ENCODE results near the gene SND1.

SND1 gene

GRCh38 chr7:128006550-128007302 is 354.7 kb downstream of the SND1 start:
- no peak for FAIRE-seq

- FAIRE-seq, result no peak
These were observed 355.3 kb downstream of the SND1 start for GRCh38 chr7:128007303-128007680.

GRCh38 chr7:128008141-128008540 is 356.1 kb downstream of the SND1 start:
- no peak for FAIRE-seq

- FAIRE-seq, result no peak
These were observed 356.8 kb downstream of the SND1 start for GRCh38 chr7:128008744-128009143.

GRCh38 chr7:128010391-128011127 is 358.6 kb downstream of the SND1 start:
- no peak for FAIRE-seq

GRCh38 chr7:128011131-128011661 is 359.2 kb downstream of the SND1 start:
- no peak for FAIRE-seq

- no peak for FAIRE-seq
These were observed 362.8 kb downstream of the SND1 start for GRCh38 chr7:128014811-128015210.

- FAIRE-seq, result no peak
These were observed 365.5 kb downstream of the SND1 start for GRCh38 chr7:128017460-128017859.

- FAIRE-seq, result no peak
These were observed 366.2 kb downstream of the SND1 start for GRCh38 chr7:128017862-128018845.

- no peak for FAIRE-seq
These were observed 367.3 kb downstream of the SND1 start for GRCh38 chr7:128019288-128019687.

- FAIRE-seq, result no peak
These were observed 368.2 kb downstream of the SND1 start for GRCh38 chr7:128020159-128020558.

- FAIRE-seq, result no peak
These were observed 369.4 kb downstream of the SND1 start for GRCh38 chr7:128021366-128021765.

- no peak for FAIRE-seq
These were observed 370.9 kb downstream of the SND1 start for GRCh38 chr7:128022631-128023532.

- FAIRE-seq, result no peak
These were observed 372.2 kb downstream of the SND1 start for GRCh38 chr7:128024151-128024550.

GRCh38 chr7:128025380-128025779 is 373.4 kb downstream of the SND1 start:
- FAIRE-seq, result no peak

- no peak for FAIRE-seq
These were observed 373.8 kb downstream of the SND1 start for GRCh38 chr7:128025819-128026218.

GRCh38 chr7:128026551-128026950 is 374.6 kb downstream of the SND1 start:
- FAIRE-seq, result no peak

GRCh38 chr7:128027485-128027980 is 375.5 kb downstream of the SND1 start:
- FAIRE-seq, result no peak

GRCh38 chr7:128029405-128029995 is 377.5 kb downstream of the SND1 start:
- no peak for FAIRE-seq

- no peak for FAIRE-seq
These were observed 378.3 kb downstream of the SND1 start for GRCh38 chr7:128030263-128030653.
